ENCODE measurements around the gene MAP2K3.
"Not testable (repeated sequence)": the region's sequence is repeated elsewhere in the genome, so short reads cannot be mapped to it uniquely, and the experiment has no call there.

Gene MAP2K3

GRCh38 chr17:21296097-21297025 is 11.8 kb downstream of the MAP2K3 start:
- DNase-seq (ENCODE audit: low read depth in 2 of 2) = no peak

GRCh38 chr17:21297026-21297520 is 12.6 kb downstream of the MAP2K3 start:
- no peak for DNase-seq (ENCODE audit: low read depth in 2 of 2)

- DNase-seq (ENCODE audit: low read depth in 2 of 2) = no peak
These were observed 13.1 kb downstream of the MAP2K3 start for GRCh38 chr17:21297597-21297996.

- no peak for DNase-seq (ENCODE audit: low read depth in 2 of 2)
These were observed 13.8 kb downstream of the MAP2K3 start for GRCh38 chr17:21298056-21298982.

- no peak for DNase-seq (ENCODE audit: low read depth in 2 of 2)
These were observed 14.5 kb downstream of the MAP2K3 start for GRCh38 chr17:21298983-21299519.

GRCh38 chr17:21299981-21300600 is 15.6 kb downstream of the MAP2K3 start:
- DNase-seq (ENCODE audit: low read depth in 2 of 2) = no peak

- DNase-seq (ENCODE audit: low read depth in 2 of 2) = no peak
These were observed 16.4 kb downstream of the MAP2K3 start for GRCh38 chr17:21300601-21301571.

- no peak for DNase-seq (ENCODE audit: low read depth in 2 of 2)
These were observed 17.4 kb downstream of the MAP2K3 start for GRCh38 chr17:21301593-21302550.

GRCh38 chr17:21302711-21303425 is 18.4 kb downstream of the MAP2K3 start:
- DNase-seq (ENCODE audit: low read depth in 2 of 2) = no peak

- DNase-seq (ENCODE audit: low read depth in 2 of 2) = no peak
These were observed 19.0 kb downstream of the MAP2K3 start for GRCh38 chr17:21303441-21304065.

- DNase-seq (ENCODE audit: low read depth in 2 of 2) = no peak
These were observed 19.6 kb downstream of the MAP2K3 start for GRCh38 chr17:21304091-21304490.

- DNase-seq (ENCODE audit: low read depth in 2 of 2) = not testable (repeated sequence)
These were observed 20.1 kb downstream of the MAP2K3 start for GRCh38 chr17:21304551-21305151.

- not testable (repeated sequence) for DNase-seq (ENCODE audit: low read depth in 2 of 2)
These were observed 21.1 kb downstream of the MAP2K3 start for GRCh38 chr17:21305431-21306180.

GRCh38 chr17:21306611-21307272 is 22.2 kb downstream of the MAP2K3 start:
- DNase-seq (ENCODE audit: low read depth in 2 of 2) = not testable (repeated sequence)

GRCh38 chr17:21307273-21307625 is 22.7 kb downstream of the MAP2K3 start:
- not testable (repeated sequence) for DNase-seq (ENCODE audit: low read depth in 2 of 2)

GRCh38 chr17:21308931-21309381 is 24.4 kb downstream of the MAP2K3 start:
- not testable (repeated sequence) for DNase-seq (ENCODE audit: low read depth in 2 of 2)

Measured in fibroblast of skin of left biceps (primary cell).